Parathyroid adenoma (tissue), 2 donors: Measurements from ENCODE around the gene PITRM1.

ENCODE experiments used
- H2AFZ ChIP-seq: fragments of 300-600 bp; sonication (generic); one replicate; pipeline ENCODE4 v1.7.0; 2017; ENCODE audit warnings: antibody characterized with exemption, mild to moderate bottlenecking
- H3K27ac ChIP-seq: fragments of 300-600 bp; sonication (generic); one replicate; pipeline ENCODE4 v1.7.0; 2017
- H3K27me3 ChIP-seq: fragments of 300-600 bp; sonication (generic); one replicate; pipeline ENCODE4 v1.7.0; 2017; ENCODE audit warnings: low read length; ENCODE audit not compliant: control insufficient read depth, insufficient read depth
- H3K36me3 ChIP-seq: fragments of 300-600 bp; sonication (generic); one replicate; pipeline ENCODE4 v1.7.0; 2017; ENCODE audit warnings: low read length; ENCODE audit not compliant: control insufficient read depth, insufficient read depth
- H3K4me1 ChIP-seq: fragments of 300-600 bp; sonication (generic); one replicate; pipeline ENCODE4 v1.7.0; 2017; ENCODE audit warnings: control low read depth
- H3K4me2 ChIP-seq: fragments of 300-600 bp; sonication (generic); one replicate; pipeline ENCODE4 v1.7.0; 2017; ENCODE audit warnings: low read length
- H3K4me3 ChIP-seq: fragments of 300-600 bp; sonication (generic); one replicate; pipeline ENCODE4 v1.7.0; 2017; ENCODE audit warnings: low read depth, low read length
- H3K79me2 ChIP-seq: fragments of 300-600 bp; sonication (generic); one replicate; pipeline ENCODE4 v1.7.0; 2017; ENCODE audit warnings: control low read depth
- H3K9ac ChIP-seq: fragments of 300-600 bp; sonication (generic); one replicate; pipeline ENCODE4 v1.7.0; 2017; ENCODE audit warnings: mild to moderate bottlenecking
- H3K9me3 ChIP-seq: fragments of 300-600 bp; sonication (generic); one replicate; pipeline ENCODE4 v1.7.0; 2017; ENCODE audit warnings: low read length; ENCODE audit not compliant: control insufficient read depth
- TF ChIP-seq, protein P1 (sequence below): fragments of 300-600 bp; sonication (generic); IDR thresholded peaks from one replicate; pipeline ENCODE4 v1.7.0; 2017; ENCODE audit warnings: antibody characterized with exemption, mild to moderate bottlenecking
- donor health status: primary hyperparathyroidism.

PITRM1 gene

DNA sequence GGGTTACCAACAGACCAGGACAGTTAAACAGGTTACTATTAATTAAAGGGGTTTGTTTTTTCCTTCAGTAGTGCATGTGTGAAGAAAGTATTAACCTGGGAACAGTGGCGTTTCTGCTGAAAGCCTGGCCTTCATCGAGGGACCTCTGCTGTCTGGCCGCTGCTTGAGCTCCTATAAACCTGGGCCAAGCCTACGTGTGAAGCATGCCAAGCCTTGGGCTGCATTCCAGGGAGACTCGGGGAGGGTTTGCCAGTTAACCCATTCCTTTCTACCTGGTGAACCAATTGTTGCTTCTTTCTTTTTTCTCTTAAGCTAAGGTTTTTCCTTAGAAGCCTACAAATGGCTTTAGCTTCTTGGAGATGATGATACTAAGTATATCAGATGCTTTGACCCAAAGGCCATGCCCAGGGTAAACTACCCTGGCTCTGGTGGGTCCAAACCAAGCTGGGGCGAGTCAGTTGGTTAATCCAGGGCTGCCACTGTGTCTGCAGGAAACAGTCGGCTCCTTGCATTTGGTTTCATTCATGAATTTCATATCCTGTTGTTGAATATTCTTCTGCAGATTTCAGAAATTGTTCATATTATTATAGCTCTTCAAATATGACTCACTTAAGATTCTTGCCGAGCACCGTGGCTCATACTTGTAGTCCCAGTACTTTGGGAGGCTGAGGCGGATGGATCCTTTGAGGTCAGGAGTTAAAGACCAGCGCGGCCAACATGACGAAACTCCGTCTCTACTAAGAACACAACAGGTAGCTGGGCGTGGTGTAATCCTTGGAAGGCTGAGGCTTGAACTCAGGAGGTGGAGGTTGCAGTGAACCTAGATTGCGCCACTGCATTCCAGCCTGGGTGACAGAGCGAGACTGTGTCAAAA is 81.4 kb downstream of the PITRM1 start:
- Histone ChIP-seq H3K27ac (no peak overlapping the region), H3K27me3 (no peaks in the 10 kb centered on the region), H3K4me2 (no peak overlapping the region), H3K79me2 (no peaks in the 10 kb centered on the region), H3K9me3 (no peaks in the 10 kb centered on the region), H3K4me1 (no peaks in the 10 kb centered on the region), H3K9ac (no peak overlapping the region), H3K36me3 (no peaks in the 10 kb centered on the region), H2AFZ (no peak overlapping the region), H3K4me3 (no peak overlapping the region)
- TF ChIP-seq, protein P1, sequence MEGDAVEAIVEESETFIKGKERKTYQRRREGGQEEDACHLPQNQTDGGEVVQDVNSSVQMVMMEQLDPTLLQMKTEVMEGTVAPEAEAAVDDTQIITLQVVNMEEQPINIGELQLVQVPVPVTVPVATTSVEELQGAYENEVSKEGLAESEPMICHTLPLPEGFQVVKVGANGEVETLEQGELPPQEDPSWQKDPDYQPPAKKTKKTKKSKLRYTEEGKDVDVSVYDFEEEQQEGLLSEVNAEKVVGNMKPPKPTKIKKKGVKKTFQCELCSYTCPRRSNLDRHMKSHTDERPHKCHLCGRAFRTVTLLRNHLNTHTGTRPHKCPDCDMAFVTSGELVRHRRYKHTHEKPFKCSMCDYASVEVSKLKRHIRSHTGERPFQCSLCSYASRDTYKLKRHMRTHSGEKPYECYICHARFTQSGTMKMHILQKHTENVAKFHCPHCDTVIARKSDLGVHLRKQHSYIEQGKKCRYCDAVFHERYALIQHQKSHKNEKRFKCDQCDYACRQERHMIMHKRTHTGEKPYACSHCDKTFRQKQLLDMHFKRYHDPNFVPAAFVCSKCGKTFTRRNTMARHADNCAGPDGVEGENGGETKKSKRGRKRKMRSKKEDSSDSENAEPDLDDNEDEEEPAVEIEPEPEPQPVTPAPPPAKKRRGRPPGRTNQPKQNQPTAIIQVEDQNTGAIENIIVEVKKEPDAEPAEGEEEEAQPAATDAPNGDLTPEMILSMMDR, result no peak

DNA sequence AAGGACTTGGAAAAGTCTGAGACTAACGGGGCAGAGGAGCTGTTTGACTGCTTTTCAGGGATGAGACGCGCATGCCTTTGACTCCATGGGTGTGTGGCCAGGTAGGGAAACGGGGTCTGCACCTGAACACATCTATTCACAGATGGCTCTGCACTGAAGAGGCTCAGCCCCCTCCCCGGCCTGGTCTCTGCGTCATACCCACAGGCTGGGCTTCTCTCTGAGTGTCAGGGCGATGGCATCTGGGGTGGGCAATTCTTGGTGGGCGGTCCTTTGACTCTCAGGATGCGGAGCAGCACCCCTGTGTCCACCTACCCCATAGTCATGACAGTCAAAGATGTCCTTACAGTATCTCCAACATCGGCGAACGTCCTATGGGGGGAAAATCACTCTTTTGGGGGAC is 82.2 kb downstream of the PITRM1 start:
- Histone ChIP-seq H3K27ac (no peak overlapping the region), H3K4me3 (no peak overlapping the region), H3K4me2 (no peak overlapping the region), H3K79me2 (no peaks in the 10 kb centered on the region), H3K27me3 (no peaks in the 10 kb centered on the region), H3K9me3 (no peaks in the 10 kb centered on the region), H3K9ac (no peak overlapping the region), H3K4me1 (no peaks in the 10 kb centered on the region), H3K36me3 (no peaks in the 10 kb centered on the region), H2AFZ (no peak overlapping the region)
- TF ChIP-seq, protein P1, result no peak
